GM12872 (cell line): ENCODE results near the gene CALHM3.

Experiments used
- CTCF ChIP-seq: IDR thresholded peaks from 3 replicates; pipeline ENCODE4 v1.5.1; 2011; ENCODE audit warnings: low read depth, mild to moderate bottlenecking, low read length, moderate library complexity; ENCODE audit not compliant: insufficient read depth

CALHM3 gene

GRCh38 chr10:103479135-103479534 is at the start of gene CALHM3:
Gene CALHM3 (minus strand): TSS chr10:103479240. CDS start chr10:103479032, 208 bp downstream.
- TF ChIP-seq CTCF = no peak

GRCh38 chr10:103528549-103528948 is 49.5 kb upstream of the CALHM3 start:
- TF ChIP-seq CTCF = no peak

- TF ChIP-seq CTCF = no peak
These were observed 46.9 kb upstream of the CALHM3 start for GRCh38 chr10:103525901-103526300.

GRCh38 chr10:103523683-103524082 is 44.6 kb upstream of the CALHM3 start:
- TF ChIP-seq CTCF = no peak

GRCh38 chr10:103519798-103520197 is 40.8 kb upstream of the CALHM3 start:
- no peak for TF ChIP-seq CTCF

GRCh38 chr10:103517234-103518085 is 38.4 kb upstream of the CALHM3 start:
- TF ChIP-seq CTCF = no peak

- TF ChIP-seq CTCF = no peak
These were observed 35.2 kb upstream of the CALHM3 start for GRCh38 chr10:103514244-103514643.
